HG02884 (cell line): ENCODE data around the gene UBE2H.
"Not testable (repeated sequence)": the region's sequence is repeated elsewhere in the genome, so short reads cannot be mapped to it uniquely, and the experiment has no call there.

Experiments used
- ATAC-seq: cut with Tn5 transposase; IDR thresholded peaks from one replicate; pipeline ENCODE4 v1.9.1; 2021; ENCODE audit warnings: mild to moderate bottlenecking, moderate library complexity; ENCODE audit not compliant: unreplicated experiment

Gene UBE2H

DNA sequence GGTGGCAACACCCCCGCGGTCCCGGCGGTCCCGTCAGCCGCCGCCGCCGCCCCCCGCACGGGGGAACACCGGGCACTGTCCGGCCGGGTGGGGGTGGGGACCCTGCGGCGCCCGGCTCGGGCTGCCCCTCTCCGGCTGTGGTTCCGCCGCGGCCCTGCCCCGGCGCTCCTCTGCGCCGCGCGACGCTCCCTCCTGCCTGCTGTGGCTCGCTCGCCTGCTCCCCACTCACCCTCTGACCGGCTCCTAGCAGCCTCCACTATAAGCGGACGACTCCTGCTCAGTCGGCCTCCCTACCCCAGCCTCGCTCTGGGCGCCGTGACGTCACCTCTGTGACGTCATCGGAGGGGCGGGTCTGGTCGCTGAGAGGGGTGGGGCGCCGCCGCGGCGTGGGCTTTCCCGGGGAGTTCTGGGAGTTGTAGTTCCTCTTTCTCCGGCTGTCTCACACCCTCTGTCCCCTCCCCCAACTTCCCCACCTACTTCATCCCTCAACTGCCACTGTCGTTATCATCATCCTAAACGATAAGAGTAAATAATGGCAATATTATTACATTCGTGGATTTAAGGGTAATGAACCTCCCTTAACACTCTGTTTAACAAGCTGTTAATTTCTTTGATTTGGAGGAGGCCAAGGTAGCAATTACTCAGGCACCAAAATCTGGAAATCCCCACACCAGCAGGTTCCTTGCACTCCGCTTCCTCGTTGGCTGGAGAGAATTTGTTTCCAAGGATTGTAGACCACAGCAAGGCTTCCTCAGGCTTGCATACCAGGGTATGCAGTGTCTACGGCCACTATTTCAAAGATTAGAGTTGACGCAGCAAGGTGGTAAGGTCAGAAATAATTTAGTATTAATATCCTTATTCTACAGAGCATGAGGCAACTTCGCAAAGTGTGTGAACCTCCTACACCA is at the start of gene UBE2H:
Gene UBE2H (minus strand): TSS at position 308 of the 908 bp plus-strand sequence. CDS start 405 bp downstream, outside the sequence.
- peak; percentile 53 for ATAC-seq

DNA sequence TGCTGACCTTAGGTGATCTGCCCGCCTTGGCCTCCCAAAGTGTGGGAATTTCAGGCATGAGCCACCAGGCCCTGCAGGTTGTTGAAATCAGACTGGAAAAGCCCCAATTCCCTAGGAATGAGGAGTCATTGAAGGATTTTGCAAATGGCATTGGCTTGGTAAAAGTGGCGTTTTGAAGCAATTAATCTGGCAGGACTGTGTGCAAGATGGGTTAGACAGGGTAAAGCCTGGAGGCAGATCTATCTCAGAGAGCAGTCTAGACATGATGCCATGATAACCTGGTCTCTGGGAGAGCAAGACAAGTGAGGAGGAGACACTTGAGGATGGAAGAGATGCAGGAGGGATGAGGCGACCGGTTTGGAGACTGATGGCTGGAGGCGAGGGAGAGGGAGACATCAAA is 45.7 kb upstream of the UBE2H start:
- ATAC-seq = no peak

DNA sequence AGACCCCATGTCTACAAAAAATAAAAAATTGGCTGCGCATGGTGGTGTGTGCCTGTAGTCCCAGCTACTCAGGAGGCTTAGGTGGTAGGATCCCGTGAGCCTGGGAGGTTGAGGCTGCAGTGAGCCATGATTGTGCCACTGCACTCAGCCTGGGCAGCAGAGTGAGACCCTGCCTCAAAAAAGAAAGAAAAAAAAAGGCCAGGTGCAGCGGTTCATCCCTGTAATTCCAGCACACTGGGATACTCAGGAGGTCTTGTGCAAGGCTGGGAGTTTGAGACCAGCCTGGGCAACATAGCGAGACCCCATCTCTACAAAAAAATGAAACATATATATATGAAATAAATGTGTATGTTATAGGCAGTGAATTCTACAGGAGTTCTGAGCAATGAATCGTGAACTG is 44.5 kb upstream of the UBE2H start:
- ATAC-seq = no peak

DNA sequence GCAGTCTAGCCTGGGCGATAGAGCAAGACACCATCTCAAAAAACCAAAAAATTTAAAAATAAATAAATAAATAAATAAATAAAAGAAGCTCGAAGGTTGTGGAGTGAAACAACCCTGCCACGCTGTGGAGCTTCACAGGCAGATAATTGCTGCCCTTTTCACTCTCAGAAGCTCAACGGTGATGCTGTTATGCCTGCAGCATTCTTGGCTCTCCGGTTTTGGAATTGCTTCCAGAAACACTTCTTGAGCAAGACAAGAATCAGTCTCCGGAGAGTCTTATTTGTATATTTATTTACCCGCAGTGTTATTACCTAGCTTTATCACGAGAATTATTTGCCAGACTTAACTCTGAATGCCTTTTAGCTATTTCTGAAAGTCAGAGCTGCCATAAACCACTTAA is 40.5 kb upstream of the UBE2H start:
- ATAC-seq = no peak

DNA sequence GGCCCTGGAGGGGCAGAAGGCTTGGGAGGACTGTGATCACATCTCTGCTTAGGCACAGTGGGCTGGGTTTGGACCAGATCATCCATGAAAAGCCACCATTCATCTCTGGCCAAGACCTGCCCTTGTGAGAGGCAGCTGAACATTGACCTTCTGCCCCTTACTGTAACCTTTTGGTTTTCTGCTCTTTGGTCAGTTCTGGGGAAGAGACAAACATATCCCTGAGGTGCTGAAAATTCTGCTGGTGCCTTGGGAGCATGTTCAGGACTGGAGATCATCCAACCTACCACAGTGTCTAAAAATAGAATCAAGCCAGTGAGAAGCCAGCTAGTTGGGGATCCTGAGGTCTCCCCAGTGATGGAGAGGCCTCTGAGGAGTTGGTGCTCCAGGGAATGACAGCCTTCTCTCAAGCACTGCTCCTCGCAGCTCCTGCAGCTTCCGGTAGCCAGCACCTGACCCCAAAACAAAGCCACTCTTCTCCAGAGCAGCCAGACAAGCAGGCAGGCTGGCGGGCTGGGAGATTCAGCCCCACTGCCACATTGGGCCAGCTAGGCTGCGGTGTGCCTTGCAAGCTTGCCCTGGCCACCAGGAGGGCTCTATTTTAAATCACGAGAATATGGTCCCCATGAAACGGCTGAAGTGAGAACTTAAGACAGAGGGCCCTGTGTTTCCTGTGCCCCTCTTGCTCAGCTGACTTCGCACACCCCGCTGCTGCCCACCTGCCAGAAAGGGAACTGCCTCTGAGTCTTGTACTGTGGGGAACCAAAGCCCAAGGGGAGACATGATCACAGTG is 37.8 kb upstream of the UBE2H start:
- no peak for ATAC-seq

DNA sequence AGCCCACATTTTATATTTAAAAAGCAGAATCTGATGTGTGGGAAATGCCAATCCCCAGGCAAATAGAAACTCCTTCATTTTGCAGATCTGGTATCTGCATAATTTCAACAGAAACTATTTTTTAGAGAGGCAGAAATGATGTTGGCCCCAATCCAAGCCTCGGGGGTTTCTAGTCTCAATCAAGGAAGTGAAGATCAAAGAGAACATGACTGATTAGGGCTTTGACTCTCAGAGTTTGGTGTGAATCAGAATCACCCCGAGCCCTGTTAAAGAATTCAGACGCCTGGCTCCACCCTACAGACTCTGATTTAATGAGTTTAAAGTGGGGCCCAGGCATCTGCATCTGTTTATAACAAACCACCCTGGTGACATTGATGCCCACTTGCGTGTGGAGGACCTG is 36.7 kb upstream of the UBE2H start:
- ATAC-seq = no peak

DNA sequence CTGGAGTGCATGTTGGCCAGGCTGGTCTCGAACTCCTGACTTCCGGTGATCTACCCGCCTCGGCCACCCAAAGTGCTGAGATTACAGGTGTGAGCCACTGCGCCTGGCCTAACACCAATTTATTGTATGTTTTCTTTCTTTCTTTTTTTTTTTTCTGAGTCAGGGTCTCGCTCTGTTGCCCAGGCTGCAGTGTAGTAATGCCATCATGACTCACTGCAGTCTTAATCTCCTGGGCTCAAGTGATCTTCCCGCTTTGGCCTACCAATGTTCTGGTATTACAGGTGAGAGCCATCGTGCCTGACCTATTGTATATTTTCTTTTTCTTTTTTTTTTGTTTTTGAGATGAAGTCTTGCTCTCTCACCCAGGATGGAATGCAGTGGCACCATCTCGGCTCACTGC is 33.8 kb upstream of the UBE2H start:
- ATAC-seq = no peak

DNA sequence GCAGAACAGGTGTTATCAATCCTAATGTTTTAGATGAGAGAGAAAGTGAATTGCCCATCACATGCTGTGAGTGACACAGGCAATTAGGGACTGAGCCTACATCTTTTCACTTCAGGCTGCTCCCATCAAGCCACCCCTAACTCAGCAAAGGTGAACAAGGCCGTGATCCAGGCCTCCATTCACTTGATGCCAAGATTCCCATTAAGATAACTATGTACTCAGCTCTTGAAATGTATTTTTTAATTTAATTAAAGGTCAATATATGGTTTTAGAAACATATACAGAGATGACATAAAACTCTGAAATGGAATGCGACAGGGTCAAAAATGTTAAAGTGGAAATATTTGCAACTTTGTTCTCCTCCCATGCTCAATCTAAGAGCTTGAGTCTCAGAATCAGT is 27.9 kb upstream of the UBE2H start:
- no peak for ATAC-seq

DNA sequence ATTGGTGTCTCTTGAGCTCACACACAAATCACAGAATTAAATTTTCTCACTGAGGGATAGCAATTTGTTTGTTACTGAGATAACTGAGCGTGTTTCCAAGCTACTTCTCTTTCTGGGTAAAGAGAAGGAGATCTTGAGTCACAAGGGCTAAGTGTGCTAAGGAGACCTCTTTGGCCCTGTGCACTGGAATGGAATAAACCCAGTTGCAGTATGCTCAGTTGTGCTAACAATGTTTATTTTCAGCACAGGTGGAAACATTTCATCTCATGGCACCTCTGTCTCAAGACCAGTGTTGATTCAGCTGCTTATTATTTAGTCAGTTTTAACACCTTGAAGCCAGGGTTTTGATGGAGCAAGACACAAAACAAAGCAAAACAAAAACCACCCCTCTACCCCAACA is 22.5 kb upstream of the UBE2H start:
- no peak for ATAC-seq

DNA sequence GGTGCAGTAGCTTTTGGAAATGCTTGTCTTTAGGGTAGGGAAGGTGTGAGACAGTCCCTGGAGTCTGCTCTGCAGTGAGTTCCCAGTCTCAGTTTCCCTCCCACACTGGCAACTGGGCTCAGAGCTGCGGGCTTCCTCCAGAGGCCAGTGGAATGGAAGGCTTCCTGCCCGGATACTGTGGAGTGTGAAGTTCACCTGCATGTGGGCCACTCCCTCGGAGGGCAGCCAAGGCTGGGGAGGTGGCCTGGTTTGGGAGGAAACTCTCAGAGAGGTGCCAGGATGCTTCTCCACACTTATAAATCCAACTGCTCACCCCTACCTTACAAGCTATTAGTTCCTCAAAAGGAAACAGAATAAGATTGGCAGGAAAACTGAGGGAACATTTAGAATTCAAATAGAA is 18.1 kb upstream of the UBE2H start:
- ATAC-seq = no peak

DNA sequence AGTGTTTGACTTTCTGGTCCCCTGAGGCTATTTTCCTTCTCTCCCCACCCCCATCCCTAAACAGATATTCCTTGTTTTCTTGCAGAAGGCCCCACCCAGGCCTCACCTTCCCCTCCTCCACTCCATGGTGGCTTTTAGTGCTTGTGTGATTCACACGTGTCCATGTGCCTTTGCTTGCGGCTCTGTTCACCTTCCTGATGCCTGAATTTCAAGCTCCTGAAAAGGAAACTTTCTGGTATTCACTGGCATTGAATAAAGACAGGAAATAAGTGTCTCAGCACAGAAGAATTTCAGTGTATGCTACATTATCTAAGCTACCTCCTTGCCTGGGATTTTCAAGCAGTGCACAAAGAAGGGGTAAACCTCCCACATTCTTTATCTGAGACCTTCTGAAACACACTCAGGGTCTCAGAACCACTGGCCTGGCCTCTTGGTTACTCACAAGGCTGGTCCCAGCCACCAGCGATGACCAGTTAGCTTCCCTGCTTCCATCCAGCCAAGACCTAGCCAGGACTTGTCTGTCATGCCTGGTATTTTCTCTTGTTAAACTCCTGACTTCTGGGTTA is 17.2 kb upstream of the UBE2H start:
- ATAC-seq = no peak

DNA sequence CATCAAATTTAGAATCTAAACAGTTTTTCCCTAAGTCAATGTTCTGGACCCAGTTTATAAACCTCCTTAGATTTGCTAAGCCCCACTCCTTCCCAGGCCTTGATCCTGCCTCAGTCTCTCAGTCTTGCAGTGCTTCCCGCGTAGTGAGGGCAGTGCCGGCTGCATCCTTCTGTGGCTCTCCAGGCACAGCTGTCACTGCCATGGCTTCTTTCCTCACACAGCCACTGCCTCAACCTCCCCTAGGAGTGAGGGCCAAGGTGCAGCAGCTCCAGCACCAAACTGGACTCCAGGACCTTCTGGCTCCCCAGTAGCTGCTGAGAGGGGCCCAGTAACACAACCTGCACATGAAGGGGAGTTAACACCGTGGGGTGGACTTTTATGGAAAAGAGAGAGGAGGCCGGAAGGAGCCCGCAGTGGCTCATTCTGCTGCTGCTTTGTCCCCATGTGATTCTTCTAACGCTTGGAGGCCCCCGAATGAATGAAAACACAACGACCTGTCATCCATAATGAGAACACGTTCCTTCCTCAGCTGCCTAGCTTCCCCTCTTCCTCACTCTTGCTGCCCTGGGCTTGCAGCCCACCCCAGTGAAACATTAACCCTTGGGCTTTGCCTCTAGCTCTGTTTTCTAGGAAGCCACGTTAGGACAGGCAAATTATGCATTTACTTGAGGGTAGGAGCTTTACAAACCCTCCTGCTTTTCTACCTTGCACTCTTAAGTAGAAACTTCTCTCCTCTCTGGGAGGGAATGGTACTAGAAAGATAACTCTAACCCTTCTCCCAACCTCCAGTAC is 16.0 kb upstream of the UBE2H start:
- no peak for ATAC-seq

DNA sequence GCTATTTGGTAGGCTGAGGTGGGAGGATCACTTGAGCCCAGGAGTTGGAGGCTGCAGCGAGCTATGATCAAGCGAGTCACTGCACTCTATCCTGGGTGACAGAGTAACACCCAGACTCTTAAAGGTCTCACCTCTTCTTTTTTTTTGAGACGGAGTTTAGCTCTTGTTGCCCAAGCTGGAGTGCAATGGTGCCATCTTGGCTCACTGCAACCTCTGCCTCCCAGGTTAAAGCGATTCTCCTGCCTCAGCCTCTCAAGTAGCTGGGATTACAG is 7.4 kb upstream of the UBE2H start:
- not testable (repeated sequence) for ATAC-seq

DNA sequence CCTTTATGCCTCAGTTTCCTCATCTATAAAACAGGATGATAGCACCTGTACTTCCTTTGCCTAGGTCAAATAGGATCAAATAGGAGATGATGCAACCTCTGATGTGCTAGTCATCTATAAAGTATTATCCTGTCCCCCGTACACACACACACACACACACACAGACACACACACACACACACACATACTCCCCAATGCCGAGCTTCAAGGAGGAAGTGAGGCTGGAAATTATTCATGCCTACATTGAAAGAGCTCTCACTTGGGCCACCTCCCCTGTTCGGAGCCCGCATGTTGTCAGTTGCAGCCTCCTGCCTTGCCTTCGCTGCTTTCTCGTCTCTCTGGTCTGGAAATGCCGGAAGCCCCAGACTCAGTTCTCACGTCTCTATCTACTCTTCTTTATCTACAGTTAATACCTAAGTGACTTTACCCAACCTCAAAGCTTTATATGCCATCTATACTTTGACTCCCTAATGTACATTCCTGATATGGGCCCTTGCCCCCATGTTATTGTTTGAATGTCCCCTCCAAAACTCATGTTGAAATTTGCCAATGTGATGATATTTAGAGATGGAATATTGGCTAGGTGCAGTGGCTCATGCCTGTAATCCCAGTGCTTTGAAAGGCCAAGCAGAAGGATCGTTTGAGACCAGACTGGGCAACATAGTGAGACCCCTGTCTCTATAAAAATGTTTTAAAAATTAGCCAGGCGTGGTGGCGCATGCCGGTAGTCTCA is 6.9 kb upstream of the UBE2H start:
- no peak for ATAC-seq

DNA sequence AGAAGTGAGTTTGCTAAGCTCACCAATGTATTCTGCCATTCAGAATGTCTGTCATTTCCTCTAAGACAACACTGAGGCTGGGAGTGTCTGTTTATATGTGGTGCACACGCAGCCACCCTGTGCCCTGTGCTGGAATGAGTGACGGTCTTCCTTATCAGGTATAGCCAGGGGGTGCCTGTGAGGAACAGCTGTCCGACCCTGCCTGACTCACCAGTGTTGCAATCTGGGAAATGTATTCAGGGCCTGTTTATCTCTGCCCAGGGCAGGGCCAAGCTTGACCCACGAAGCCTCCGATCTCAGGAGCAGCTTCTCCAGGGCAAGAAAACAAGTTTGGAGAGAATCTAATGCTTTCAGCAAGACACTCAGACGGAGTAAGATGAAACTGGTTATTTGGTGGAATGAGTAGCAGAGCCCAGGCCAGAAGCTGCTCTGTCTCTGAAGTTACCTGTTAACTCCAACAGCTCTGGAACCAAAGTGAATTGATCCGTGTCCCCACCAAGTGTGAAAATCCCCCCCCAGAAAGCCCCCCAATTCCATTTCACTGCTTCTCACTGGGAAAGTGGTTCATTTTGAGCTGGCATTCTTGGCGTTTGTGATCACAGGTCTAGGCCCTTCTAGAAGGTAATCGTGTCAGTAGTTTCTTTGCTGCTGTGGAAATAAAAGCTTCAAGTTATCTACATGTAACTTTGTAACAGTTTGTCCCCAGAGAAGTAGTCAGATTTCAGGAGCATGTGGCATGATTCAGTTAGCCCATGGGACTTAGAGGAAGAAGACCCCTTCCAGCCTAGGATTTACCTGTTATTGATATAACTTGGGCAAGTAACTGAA is 6.1 kb upstream of the UBE2H start:
- ATAC-seq = no peak

DNA sequence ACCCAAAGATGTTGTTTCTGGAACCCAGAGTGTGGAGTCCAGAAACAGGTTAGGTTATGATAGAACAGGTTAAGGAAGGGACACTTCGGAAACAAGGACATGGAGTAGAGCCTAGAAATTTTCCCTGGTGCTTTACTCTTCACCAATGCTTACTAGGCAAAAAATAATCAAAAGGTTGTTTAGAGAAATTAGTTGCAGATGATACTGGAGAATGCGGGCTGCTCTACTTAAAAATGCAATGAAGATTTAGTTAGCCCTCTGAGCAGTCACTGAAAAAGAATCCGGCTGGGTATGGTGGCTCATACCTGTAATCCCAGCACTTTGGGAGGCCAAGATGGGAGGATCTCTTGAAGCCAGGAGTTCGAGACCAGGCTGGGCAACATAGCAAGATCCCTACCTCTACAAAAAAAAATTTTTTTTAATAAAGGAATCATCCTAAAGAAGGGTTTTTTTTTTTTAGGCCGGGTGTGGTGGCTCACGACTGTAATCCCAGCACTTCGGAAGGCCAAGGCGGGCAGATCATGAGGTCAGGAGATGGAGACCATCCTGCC is 3.3 kb upstream of the UBE2H start:
- no peak for ATAC-seq

DNA sequence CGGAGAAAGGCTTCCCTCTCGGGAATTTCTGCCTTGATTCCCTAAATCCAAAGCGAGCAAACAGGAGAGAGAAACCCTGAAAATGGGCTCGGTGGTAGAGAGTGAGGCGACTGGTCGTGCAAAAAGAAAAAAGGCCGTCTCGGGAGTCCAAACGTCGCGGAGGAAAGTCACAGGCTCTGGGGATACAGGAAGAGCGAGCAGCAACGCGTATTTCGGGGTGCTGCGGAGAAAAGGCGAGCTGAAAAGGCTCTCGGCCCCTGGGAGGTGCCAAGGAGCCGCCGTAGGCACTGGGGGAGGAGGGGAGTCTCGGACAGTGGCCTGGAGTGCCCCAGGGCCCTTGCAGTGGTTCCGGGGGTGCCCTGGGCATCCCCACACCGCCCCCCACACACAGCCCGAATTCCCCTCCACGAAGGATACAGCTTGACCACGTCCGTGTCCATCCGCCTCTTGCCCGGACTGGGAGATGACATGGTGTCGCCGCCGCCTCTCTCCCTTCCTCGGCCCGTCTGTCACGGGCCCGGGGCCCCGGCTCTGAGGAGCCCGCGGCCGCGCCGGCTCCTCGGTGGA is 591 bp downstream of the UBE2H start:
- ATAC-seq = peak; percentile 10

DNA sequence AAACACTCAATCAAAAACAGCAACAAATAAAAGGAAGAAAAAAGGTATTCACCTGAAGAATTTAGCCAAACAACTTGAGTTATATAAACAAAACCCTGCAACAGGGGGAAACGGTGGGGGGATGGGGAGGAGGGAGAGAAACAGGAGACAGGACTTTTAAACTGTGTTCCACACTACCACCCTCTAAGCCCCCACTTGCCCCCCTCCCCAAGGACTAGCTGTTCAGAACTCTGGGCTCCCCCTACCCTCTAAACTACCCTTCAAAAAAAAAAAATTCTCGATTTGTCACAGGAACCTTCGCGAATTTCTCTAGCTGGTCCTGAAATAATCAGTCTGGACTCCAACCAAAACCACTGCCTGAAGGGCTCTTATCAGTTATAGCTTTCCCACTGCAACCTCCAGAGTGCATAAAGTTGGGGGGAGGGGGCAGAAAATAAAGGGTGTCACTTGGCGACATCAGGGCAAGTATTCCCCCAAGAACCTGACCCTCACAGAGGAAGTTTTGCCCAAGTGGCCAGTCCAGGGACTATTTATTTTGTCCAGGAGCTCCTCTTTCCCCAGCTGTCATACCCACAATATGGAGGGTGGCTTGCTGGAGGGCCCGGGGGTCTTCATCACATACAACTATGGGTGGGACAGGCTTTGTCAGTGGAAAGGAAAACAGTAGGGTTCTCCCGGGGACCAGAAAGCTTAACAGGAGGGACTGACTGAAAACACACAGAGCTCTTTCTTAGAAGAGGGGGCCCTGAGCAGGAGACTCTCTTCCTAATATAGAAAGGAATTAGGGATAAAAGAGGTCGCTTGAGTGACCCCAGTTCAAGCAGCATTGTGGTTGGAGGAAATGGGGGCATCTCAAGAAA is 1.3 kb downstream of the UBE2H start:
- ATAC-seq = no peak
